ENCODE measurements around the gene JDP2.
"Not testable (repeated sequence)": the region's sequence is repeated elsewhere in the genome, so short reads cannot be mapped to it uniquely, and the experiment has no call there.

JDP2 gene

DNA sequence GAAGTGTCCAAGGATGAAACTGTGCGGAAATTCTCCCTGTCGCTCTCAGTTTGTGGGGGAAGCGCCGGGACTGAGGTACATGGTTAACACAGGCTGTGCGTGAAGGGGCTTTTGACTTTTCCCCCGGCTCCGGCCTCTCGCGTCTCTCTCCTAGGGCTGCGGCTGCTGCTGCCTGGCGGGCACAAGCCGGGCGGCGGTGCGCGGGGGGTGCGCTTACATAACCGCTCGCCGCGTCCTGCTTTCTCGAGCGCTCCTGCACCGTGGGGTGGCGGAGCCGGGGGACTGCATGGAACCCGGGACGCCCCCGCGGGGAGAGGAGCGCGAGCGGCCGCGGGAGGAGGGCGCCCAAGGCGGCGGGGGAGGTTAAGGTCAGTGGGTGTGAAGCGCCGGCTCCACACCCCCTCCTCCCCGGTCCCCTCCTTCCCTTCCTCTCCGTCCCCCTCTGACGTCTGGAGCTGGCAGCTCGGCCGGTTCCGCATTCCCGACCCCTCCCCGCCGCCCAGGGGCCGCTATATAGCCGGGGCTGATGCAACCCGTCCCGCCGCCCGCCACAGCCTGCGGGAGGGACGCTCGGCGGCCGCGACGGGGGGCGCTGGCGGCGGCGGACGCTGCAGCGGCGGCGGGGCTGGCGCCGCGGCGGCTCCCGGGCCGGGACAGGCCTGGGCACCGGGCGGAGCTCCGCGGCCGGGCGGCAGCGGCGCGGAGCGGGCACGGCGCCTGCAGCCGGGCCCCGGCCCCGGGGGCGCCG, at the start of gene JDP2:
Gene JDP2, plus strand, starts transcription at position 541 of the 748 bp plus-strand sequence. CDS start 9,899 bp downstream, outside the sequence.
- in situ Hi-C loops (cut with HindIII; ENCODE audit: low sequenced_read_pairs) = no loop called here

GRCh38 chr14:75379246-75379929, 48.4 kb upstream of the JDP2 start:
- in situ Hi-C loops (cut with HindIII; ENCODE audit: low sequenced_read_pairs) = no loop called here

DNA sequence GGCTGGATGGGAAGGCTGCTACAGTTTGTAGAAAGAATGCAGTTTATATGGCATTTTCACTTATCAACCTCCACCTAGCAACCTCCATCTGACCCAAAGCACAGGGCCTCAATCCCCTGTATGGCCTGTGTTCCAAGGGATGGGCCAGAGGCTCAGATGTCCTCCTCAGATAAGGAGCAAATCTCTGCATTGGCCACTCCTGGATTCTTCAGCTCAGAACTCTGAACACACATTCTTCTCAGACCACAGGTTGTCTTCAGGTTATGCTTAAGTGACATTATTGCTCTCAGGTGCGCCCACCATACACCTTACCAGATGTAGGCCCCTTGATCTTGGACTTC, 47.9 kb upstream of the JDP2 start:
- in situ Hi-C loops (cut with HindIII; ENCODE audit: low sequenced_read_pairs) = no loop called here

GRCh38 chr14:75380656-75381055, 47.2 kb upstream of the JDP2 start:
- in situ Hi-C loops (cut with HindIII; ENCODE audit: low sequenced_read_pairs) = no loop called here

DNA sequence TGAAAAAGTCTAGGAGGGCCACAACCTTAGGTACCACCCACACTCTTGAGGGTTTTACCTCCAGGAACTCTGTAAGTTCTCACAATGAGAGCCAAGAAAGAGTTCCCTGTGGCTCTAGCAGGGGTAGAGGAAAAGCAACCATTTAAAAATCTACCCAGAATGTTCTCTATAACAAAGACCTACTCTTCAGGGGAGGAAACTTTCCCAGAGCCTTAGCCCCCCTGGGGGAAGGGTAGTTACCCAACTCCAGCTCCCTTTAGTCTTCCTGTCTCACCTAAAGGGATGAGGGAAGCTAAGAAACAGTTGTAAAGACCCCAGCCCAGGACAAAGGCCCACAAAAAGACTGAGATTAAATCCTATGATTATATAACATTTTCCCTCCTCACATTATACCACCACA, 46.2 kb upstream of the JDP2 start:
- in situ Hi-C loops (cut with HindIII; ENCODE audit: low sequenced_read_pairs) = no loop called here

GRCh38 chr14:75383219-75383618, 44.6 kb upstream of the JDP2 start:
- in situ Hi-C loops (cut with HindIII; ENCODE audit: low sequenced_read_pairs) = not testable (repeated sequence)

GRCh38 chr14:75383721-75384120, 44.1 kb upstream of the JDP2 start:
- in situ Hi-C loops (cut with HindIII; ENCODE audit: low sequenced_read_pairs) = no loop called here

- in situ Hi-C loops (cut with HindIII; ENCODE audit: low sequenced_read_pairs) = no loop called here
Observed at GRCh38 chr14:75389679-75390078, 38.1 kb upstream of the JDP2 start.

- in situ Hi-C loops (cut with HindIII; ENCODE audit: low sequenced_read_pairs) = no loop called here
Observed at GRCh38 chr14:75390183-75390582, 37.6 kb upstream of the JDP2 start.

DNA sequence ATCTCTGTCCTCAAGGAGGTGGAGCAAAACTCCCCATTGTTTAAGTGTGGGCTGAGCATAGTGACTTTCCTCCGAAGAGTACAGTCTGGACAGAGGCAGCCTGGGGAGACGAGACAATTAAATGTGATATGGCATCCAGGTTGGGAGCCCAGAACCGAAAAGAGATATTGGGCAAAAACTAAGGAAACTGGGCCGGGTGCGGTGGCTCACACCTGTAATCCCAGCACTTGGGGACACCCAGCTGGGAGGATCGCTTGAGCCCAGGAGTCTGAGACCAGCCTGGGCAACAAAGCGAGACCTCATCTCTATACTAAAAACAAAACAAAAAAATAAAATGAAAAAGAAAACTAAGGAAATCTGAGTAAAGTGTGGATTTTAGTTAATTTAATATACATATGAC, 35.9 kb upstream of the JDP2 start:
- in situ Hi-C loops (cut with HindIII; ENCODE audit: low sequenced_read_pairs) = no loop called here

DNA sequence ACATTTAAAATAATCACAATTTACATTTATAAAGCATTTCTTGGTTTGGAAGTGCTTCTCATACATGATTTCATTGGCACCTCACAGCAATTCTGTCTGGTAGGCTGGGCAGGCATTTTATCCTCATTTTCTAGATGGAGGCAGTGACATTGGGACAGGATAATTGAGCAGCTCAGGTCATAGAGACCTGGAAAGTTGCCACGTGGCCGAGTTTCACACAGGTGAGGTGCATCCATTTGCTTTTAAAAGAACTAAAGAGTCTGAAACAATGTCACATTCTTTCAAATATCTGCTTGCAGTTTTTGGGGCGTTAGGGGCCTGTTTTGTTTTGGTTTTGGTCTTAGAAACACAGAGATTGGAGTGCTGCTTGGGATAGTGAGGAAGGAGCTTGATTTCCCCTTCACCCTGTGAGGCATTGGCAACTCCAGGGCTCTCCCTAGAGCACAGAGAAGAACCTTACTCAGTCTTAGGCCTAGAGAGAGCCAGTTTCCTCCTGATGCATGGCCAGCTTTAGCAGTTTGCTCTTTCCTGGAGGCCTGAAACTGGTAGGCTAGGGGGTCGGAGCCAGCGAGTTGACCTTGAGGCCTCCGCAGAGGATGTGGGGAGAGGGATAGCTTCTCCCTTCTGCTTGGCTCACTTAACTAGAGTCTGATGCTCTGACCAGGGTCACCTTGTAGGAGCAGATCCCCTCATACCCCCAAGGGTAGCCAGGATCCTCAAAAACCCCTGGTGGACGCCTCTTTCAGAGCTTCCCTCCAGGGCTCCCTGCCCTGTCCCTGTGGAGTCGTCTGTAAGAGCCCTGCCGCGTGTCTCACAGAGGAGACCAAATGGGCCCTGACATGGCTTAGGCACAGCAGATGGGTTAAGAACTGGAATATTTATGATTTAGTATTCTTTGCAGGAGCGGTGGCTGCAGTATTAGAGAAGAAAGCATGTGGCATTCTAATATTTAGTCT, 34.9 kb upstream of the JDP2 start:
- in situ Hi-C loops (cut with HindIII; ENCODE audit: low sequenced_read_pairs) = no loop called here

- in situ Hi-C loops (cut with HindIII; ENCODE audit: low sequenced_read_pairs) = no loop called here
Observed at GRCh38 chr14:75393794-75394193, 34.0 kb upstream of the JDP2 start.

- in situ Hi-C loops (cut with HindIII; ENCODE audit: low sequenced_read_pairs) = no loop called here
Observed at GRCh38 chr14:75395862-75396261, 32.0 kb upstream of the JDP2 start.

DNA sequence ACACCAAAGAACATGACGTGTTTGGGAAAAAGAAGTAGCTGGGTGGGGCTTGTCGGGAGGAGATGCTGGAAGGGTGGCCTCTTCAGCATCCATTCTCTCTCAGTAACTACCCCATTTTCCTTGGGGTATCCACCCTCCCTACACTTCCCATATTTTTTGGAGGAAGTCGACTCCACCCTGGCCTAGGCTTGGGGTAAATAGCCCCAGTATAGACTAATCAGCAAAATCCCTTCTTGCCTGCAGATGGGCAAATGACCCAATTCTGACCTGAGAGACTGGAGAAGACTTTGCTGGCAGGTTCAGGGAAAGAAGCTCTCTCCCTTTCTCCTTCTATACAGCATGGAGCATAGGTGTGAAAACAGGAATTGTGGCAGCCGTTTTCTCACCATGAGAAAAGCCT, 28.5 kb upstream of the JDP2 start:
- in situ Hi-C loops (cut with HindIII; ENCODE audit: low sequenced_read_pairs) = no loop called here

DNA sequence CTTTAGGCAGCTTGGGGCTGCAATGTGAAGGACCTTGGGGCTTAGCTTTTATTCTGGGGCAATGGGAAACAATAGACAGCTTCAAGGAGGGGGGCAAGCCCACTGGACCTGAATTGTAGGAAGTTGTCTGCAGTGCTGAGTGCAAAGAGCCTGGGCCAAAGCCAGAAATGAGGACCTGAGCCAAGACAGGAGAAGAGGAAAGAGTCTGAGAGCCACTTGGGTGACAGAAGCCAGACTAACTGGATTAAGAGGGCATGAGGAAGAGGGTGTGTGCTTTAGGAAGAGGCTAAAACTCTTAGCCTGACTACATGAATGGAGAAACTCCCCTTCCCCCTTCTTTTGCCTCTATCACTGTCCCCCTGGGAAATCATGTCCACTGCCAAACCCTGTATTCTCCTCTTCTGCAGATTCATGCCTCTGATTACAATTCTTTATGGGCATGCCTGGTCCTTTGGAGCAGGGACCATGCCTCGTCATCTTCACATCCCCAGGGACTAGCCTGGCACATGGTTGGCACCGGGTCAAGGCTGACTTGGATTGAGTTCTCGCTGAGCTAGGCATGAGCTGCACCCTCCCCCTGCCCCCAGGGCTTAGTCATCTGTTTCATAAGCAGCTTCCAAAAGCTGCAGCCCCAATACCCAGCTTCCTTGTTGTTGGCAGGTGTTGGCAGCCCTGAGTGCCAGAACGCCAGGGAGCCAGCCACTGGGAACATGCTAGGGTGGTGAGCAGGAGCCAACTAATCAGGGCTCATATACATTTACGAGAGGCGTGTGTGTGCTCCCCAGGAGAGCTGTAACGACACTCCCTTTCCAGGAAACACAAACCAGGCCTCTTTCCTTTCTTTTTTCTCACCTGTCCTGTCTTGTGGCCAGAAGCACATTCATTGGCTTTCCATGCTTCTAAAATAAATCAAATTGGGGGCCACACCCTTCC, 27.7 kb upstream of the JDP2 start:
- in situ Hi-C loops (cut with HindIII; ENCODE audit: low sequenced_read_pairs) = no loop called here

- in situ Hi-C loops (cut with HindIII; ENCODE audit: low sequenced_read_pairs) = no loop called here
Observed at GRCh38 chr14:75401361-75401760, 26.5 kb upstream of the JDP2 start.

GRCh38 chr14:75402867-75403413, 24.9 kb upstream of the JDP2 start:
- in situ Hi-C loops (cut with HindIII; ENCODE audit: low sequenced_read_pairs) = no loop called here

- in situ Hi-C loops (cut with HindIII; ENCODE audit: low sequenced_read_pairs) = no loop called here
Observed at GRCh38 chr14:75404847-75405246, 23.0 kb upstream of the JDP2 start.

DNA sequence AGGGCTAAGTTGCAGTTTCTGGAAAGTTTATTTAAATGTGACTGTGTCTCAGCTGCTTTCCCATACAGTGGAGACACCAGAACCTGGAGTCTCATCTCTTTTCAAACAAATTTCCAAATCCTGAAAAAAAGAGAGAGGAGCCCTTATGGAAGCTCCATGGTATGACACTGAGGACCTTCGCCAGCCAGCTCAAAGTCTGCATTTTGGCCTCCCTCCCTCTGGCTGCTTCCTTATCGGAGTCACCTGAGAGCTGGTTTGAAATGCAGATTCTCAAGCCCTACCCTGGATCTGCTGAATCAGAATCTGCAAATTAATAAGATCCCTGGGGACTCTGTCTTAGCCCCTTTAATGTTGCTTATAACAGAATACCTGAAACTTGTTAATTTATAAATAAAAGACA, 21.7 kb upstream of the JDP2 start:
- in situ Hi-C loops (cut with HindIII; ENCODE audit: low sequenced_read_pairs) = no loop called here

GRCh38 chr14:75406856-75407255, 21.0 kb upstream of the JDP2 start:
- in situ Hi-C loops (cut with HindIII; ENCODE audit: low sequenced_read_pairs) = no loop called here

Measured in DLD1 (cell line).